K562 (cell line): Measurements from ENCODE around the gene ITGAL. TPM values are rescaled to one million over a fixed set of nuclear protein-coding genes. Genes with fewer than 3 reads are reported as not detected.
A peak's percentile ranks its signal among the peaks of the same experiment; 100 is the strongest.

Source experiments
- CGGBP1 ChIP-seq: fragments of 250-450 bp; sonication (Bioruptor Pico); IDR thresholded peaks from 2 replicates; pipeline ENCODE4 v1.9.0; 2021; ENCODE audit warnings: mild to moderate bottlenecking
- CSDE1 ChIP-seq, 2 experiments: fragments of 450-650 bp; IDR thresholded peaks; 2 replicates each; pipeline ENCODE4 v1.6.1; 2016; ENCODE audit warnings: mild to moderate bottlenecking in 1 of 2
- IRF2 ChIP-seq: sonication (generic); formaldehyde crosslinking; IDR thresholded peaks from 2 replicates; pipeline ENCODE4 v1.8.1; 2022; ENCODE audit warnings: mild to moderate bottlenecking, missing genetic modification reagents
- JUN ChIP-seq, 2 experiments: sonication (generic) in 1 of 2; formaldehyde crosslinking in 1 of 2; IDR thresholded peaks; 2 replicates each; pipeline versions ENCODE4 v1.6.1 to v1.8.0; 2012 to 2022; ENCODE audit warnings: borderline replicate concordance in 2 of 2, mild to moderate bottlenecking in 2 of 2, improper control_type of control experiment in 1 of 2, low read depth in 1 of 2, low read length in 1 of 2, missing genetic modification reagents in 1 of 2
- MAFG ChIP-seq: fragments of 450-650 bp; conservative IDR thresholded peaks from 2 replicates; pipeline ENCODE4 v1.6.1; 2016; ENCODE audit warnings: missing genetic modification characterization, missing compliant biosample characterization
- MAFK ChIP-seq: IDR thresholded peaks from 2 replicates; pipeline ENCODE4 v1.6.1; 2011; ENCODE audit warnings: low read length, improper control_type of control experiment
- MYBL2 ChIP-seq, 2 experiments: fragments of 450-650 bp in 1 of 2; sonication (generic) in 1 of 2; formaldehyde crosslinking in 1 of 2; IDR thresholded peaks; 2 replicates each; pipeline versions ENCODE4 v1.6.1 to v1.8.1; 2017 to 2022; ENCODE audit warnings: borderline replicate concordance in 1 of 2, inconsistent platforms in 1 of 2, low read depth in 1 of 2, mild to moderate bottlenecking in 1 of 2, missing genetic modification reagents in 1 of 2, moderate library complexity in 1 of 2
- NCOA6 ChIP-seq: fragments of 450-650 bp; IDR thresholded peaks from 2 replicates; pipeline ENCODE4 v1.6.1; 2017; ENCODE audit warnings: mild to moderate bottlenecking
- NFE2 ChIP-seq: IDR thresholded peaks from 2 replicates; pipeline ENCODE4 v1.6.1; 2014; ENCODE audit warnings: antibody characterized with exemption, low read depth
- PKNOX1 ChIP-seq: fragments of 450-650 bp; IDR thresholded peaks from 2 replicates; pipeline ENCODE4 v1.6.1; 2016
- PYGO2 ChIP-seq: fragments of 450-650 bp; IDR thresholded peaks from 2 replicates; pipeline ENCODE4 v1.6.1; 2016; ENCODE audit warnings: mild to moderate bottlenecking, missing genetic modification characterization, moderate library complexity, missing compliant biosample characterization
- RBM34 ChIP-seq: fragments of 200-400 bp; formaldehyde crosslinking; IDR thresholded peaks from 2 replicates; pipeline ENCODE4 v1.6.1; 2018; ENCODE audit warnings: low read length, borderline replicate concordance; ENCODE audit not compliant: insufficient read depth
- RCOR1 ChIP-seq, 2 experiments: IDR thresholded peaks; 2 replicates each; pipeline ENCODE4 v1.6.1; 2012; ENCODE audit warnings: low read depth in 2 of 2, low read length in 2 of 2, borderline replicate concordance in 1 of 2, improper control_type of control experiment in 1 of 2
- TFE3 ChIP-seq: fragments of 450-650 bp; formaldehyde crosslinking; IDR thresholded peaks from 2 replicates; pipeline ENCODE4 v1.4.0; 2020; ENCODE audit warnings: mild to moderate bottlenecking, mixed read lengths
- ZBTB1 ChIP-seq: sonication (generic); formaldehyde crosslinking; IDR thresholded peaks from 2 replicates; pipeline ENCODE4 v1.8.1; 2023; ENCODE audit warnings: missing genetic modification reagents, low read depth, mild to moderate bottlenecking, borderline replicate concordance
- ZBTB11 ChIP-seq, 3 experiments: fragments of 200-800 bp in 1 of 3; fragments of 250-450 bp in 1 of 3; fragments of 450-650 bp in 1 of 3; sonication (Bioruptor Pico) in 1 of 3; sonication (Bioruptor generic) in 1 of 3; formaldehyde crosslinking in 1 of 3; IDR thresholded peaks; 2 replicates each; pipeline versions ENCODE4 v1.6.1 to v1.8.0; 2016 to 2022; ENCODE audit warnings: mild to moderate bottlenecking in 2 of 3, missing genetic modification characterization in 2 of 3, missing compliant biosample characterization in 1 of 3, moderate library complexity in 1 of 3
- ZBTB17 ChIP-seq: fragments of 450-650 bp; formaldehyde crosslinking; IDR thresholded peaks from 2 replicates; pipeline ENCODE4 v1.4.0; 2020; ENCODE audit warnings: mild to moderate bottlenecking
- ZNF282 ChIP-seq: sonication (generic); formaldehyde crosslinking; IDR thresholded peaks from 2 replicates; pipeline ENCODE4 v1.8.1; 2023; ENCODE audit warnings: missing genetic modification reagents
- ZNF778 ChIP-seq: fragments of 450-650 bp; formaldehyde crosslinking; IDR thresholded peaks from 2 replicates; pipeline ENCODE4 v1.4.0; 2020; ENCODE audit warnings: mild to moderate bottlenecking, moderate library complexity
- ZNF79 ChIP-seq: fragments of 250-450 bp; sonication (Bioruptor Pico); IDR thresholded peaks from 2 replicates; pipeline ENCODE4 v1.4.0; 2020; ENCODE audit warnings: low read depth, mild to moderate bottlenecking, moderate library complexity
- polyA plus RNA-seq, 8 experiments: library from polyadenylated mRNA; depleted of rRNA in 4 of 8; stranded (reverse) in 5 of 8; unstranded in 3 of 8; fragments of >200 nt; fragmentation: Nextera tagmentation in 2 of 8; fragmentation: Illumina TruSeq in 1 of 8; extraction: Ambion mirVana in 2 of 8; extraction: Trizol in 1 of 8; gene quantifications; 2 replicates each; pipeline versions ENCODE4 v1.2.1 to v1.2.3, GENCODE V29; 2011 to 2014; ENCODE audit warnings: inconsistent platforms in 1 of 8, missing spikeins in 1 of 8
- total RNA-seq, 7 experiments: library from RNA; depleted of rRNA in 6 of 7; stranded (reverse); fragments of >200 nt in 6 of 7; fragmentation: Illumina TruSeq in 2 of 7; extraction: Trizol in 2 of 7; gene quantifications; 2 replicates each; pipeline versions ENCODE4 v1.2.1 to v1.2.3, GENCODE V29; 2011 to 2021; ENCODE audit warnings: low replicate concordance in 1 of 7

Gene ITGAL
- total and polyA plus RNA-seq, 9 of the 15 experiments (the other 6 are each of a cell fraction or from before 2014, with no cell fraction given) = 0.01 to 0.53 TPM; not detected in 7

GRCh38 chr16:30539000-30539964, 66.7 kb downstream of the ITGAL start (continued):
- peak; percentile 43 for TF ChIP-seq PKNOX1
- no peak for TF ChIP-seq PYGO2 (tag)
- TF ChIP-seq RBM34 = no peak
- TF ChIP-seq ZNF778 (CRISPR knock-in tag) = no peak
- TF ChIP-seq IRF2 (CRISPR knock-in tag) = no peak
- no peak for TF ChIP-seq NCOA6
- TF ChIP-seq ZBTB11 (CRISPR knock-in tag; IDR thresholded peaks at IDR 0.05) = no peak
- TF ChIP-seq ZNF282 = no peak
- no peak for TF ChIP-seq ZNF79 (CRISPR knock-in tag)
- TF ChIP-seq ZBTB17 = no peak
- no peak for TF ChIP-seq TFE3
- 0 out of 2 replicates have a peak, but pooled peaks have one; percentile 27 for TF ChIP-seq JUN (IDR thresholded peaks at IDR 0.05; ENCODE audit: borderline replicate concordance, low read depth, low read length)
- TF ChIP-seq JUN (CRISPR knock-in tag; IDR thresholded peaks at IDR 0.05; ENCODE audit: borderline replicate concordance) = no peak
- TF ChIP-seq CGGBP1 (CRISPR knock-in tag) = no peak
- TF ChIP-seq CSDE1 (IDR thresholded peaks at IDR 0.05) = no peak
- TF ChIP-seq RCOR1 (IDR thresholded peaks at IDR 0.05; ENCODE audit: borderline replicate concordance in 1 of 2, low read depth in 2 of 2, low read length in 2 of 2) = no peak
- peak; percentile 77 for TF ChIP-seq NFE2
- peak; percentile 69 for TF ChIP-seq MAFG (tag)
- peak; percentile 65 for TF ChIP-seq MAFK
- TF ChIP-seq MYBL2 (IDR thresholded peaks at IDR 0.05; ENCODE audit: low read depth) = no peak
- TF ChIP-seq MYBL2 (CRISPR knock-in tag; IDR thresholded peaks at IDR 0.05; ENCODE audit: borderline replicate concordance) = no peak
- no peak for TF ChIP-seq ZBTB1 (CRISPR knock-in tag)
